K562 (cell line): ENCODE measurements around the gene USP14. TPM values are rescaled to one million over a fixed set of nuclear protein-coding genes. Genes with fewer than 3 reads are reported as not detected.

Source experiments
- C11orf30 ChIP-seq: fragments of 450-650 bp; IDR thresholded peaks from 2 replicates; pipeline ENCODE4 v1.6.1; 2016; ENCODE audit warnings: low read depth, mild to moderate bottlenecking
- POLR2G ChIP-seq: fragments of 200-400 bp; formaldehyde crosslinking; IDR thresholded peaks from 2 replicates; pipeline ENCODE4 v1.6.1; 2017; ENCODE audit warnings: low read depth, mild to moderate bottlenecking, antibody characterized with exemption, low read length, moderate library complexity
- ZBTB40 ChIP-seq, 2 experiments: fragments of 450-650 bp in 1 of 2; sonication (generic) in 1 of 2; formaldehyde crosslinking in 1 of 2; IDR thresholded peaks; 2 replicates each; pipeline versions ENCODE4 v1.7.1 to v1.9.0; 2016 to 2022; ENCODE audit warnings: inconsistent platforms in 1 of 2, mild to moderate bottlenecking in 1 of 2, missing genetic modification reagents in 1 of 2
- polyA plus RNA-seq, 8 experiments: library from polyadenylated mRNA; depleted of rRNA in 4 of 8; stranded (reverse) in 5 of 8; unstranded in 3 of 8; fragments of >200 nt; fragmentation: Nextera tagmentation in 2 of 8; fragmentation: Illumina TruSeq in 1 of 8; extraction: Ambion mirVana in 2 of 8; extraction: Trizol in 1 of 8; gene quantifications; 2 replicates each; pipeline versions ENCODE4 v1.2.1 to v1.2.3, GENCODE V29; 2011 to 2014; ENCODE audit warnings: inconsistent platforms in 1 of 8, missing spikeins in 1 of 8
- total RNA-seq, 7 experiments: library from RNA; depleted of rRNA in 6 of 7; stranded (reverse); fragments of >200 nt in 6 of 7; fragmentation: Illumina TruSeq in 2 of 7; extraction: Trizol in 2 of 7; gene quantifications; 2 replicates each; pipeline versions ENCODE4 v1.2.1 to v1.2.3, GENCODE V29; 2011 to 2021; ENCODE audit warnings: low replicate concordance in 1 of 7

USP14 gene
- total and polyA plus RNA-seq, 9 of the 15 experiments (the other 6 are each of a cell fraction or from before 2014, with no cell fraction given), result 18.7 to 129 (median 40.3) TPM

DNA sequence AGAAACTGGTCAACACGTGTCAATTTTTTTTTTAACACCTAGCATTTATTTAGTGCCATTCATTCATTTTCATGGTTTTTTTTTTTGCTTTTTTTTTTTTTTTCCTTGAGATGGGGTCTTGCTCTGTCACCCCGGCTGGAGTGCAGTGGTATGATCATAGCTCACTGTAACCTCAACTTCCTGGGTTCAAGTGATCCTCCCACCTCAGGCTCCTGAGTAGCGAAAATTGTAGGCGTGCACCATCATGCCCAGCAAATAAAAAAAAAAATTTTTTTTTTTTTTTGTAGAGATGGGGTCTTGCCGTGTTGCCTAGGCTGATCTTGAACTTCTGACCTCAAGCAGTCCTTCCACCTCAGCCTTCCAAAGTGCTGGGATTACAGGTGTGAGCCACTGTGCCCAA, 21.1 kb downstream of the USP14 start (continued):
- TF ChIP-seq POLR2G, result no peak
- TF ChIP-seq ZBTB40 (IDR thresholded peaks at IDR 0.05), result no peak
- TF ChIP-seq ZBTB40 (CRISPR knock-in tag; IDR thresholded peaks at IDR 0.05), result no peak
- no peak for TF ChIP-seq C11orf30
